Activated gamma-delta T cell treated with anti-CD3 and anti-CD28 coated beads, Interleukin-2, amount 50 U/mL, for 16 hours (primary cell): Measurements from ENCODE around the gene SESN3.
"Not testable (repeated sequence)": the region's sequence is repeated elsewhere in the genome, so short reads cannot be mapped to it uniquely, and the experiment has no call there.

Experiments
- DNase-seq: peaks from one replicate; pipeline ENCODE4 v3.0.0-alpha.2; 2020; ENCODE audit warnings: low read depth

The SESN3 gene

GRCh38 chr11:95218149-95218548, 12.9 kb downstream of the SESN3 start:
- no peak for DNase-seq

DNA sequence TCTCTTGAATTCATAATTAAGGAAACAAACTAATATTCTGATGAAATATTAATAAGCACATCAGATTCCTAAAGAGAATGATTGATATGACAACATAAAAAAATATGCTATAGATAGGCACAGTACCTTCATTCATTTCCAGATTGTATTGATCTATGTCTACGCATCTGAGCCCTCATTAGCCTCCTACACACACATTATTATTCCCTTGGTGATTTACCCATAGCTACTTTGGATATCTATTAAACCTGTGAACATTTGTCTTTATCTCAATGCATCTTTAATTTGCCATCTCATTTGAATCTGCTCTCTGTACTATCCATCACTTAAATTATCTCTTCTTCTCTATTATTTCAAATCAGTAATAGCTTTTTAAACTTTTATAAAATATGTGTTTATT, 18.4 kb downstream of the SESN3 start:
- no peak for DNase-seq

DNA sequence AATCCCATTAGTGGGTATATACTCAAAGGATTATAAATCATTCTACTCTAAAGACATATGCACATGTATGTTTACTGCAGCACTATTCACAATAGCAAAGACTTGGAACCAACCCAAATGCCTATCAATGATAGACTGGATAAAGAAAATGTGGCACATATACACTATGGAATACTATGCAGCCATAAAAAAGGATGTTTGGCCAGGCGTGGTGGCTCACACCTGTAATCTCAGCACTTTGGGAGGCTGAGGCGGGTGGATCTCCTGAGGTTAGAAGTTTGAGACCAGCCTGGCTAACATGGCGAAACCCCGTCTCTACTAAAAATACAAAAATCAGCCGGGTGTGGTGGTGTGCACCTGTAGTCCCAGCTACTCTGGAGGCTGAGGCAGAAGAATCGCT, 21.5 kb downstream of the SESN3 start:
- not testable (repeated sequence) for DNase-seq

GRCh38 chr11:95200781-95201457, 30.1 kb downstream of the SESN3 start:
- no peak for DNase-seq

GRCh38 chr11:95195831-95196230, 35.2 kb downstream of the SESN3 start:
- no peak for DNase-seq

DNA sequence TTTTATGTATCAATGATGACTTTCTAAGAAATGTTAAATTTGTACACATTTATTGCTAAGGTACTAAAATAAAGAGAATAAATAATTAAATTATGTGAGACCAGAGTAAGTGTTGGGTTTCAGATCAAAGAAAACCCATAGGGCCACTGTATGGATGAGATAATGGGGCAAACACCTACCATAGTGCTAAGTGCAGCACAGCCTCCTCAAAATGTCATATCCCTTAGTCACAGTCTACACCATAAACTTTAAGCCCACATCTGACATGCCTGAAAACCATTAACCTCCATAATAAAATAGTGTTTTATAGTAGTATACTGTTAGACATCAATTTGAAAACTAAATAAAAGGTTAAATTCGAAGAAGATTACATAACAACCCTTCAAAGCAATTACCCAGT, 37.5 kb downstream of the SESN3 start:
- no peak for DNase-seq

DNA sequence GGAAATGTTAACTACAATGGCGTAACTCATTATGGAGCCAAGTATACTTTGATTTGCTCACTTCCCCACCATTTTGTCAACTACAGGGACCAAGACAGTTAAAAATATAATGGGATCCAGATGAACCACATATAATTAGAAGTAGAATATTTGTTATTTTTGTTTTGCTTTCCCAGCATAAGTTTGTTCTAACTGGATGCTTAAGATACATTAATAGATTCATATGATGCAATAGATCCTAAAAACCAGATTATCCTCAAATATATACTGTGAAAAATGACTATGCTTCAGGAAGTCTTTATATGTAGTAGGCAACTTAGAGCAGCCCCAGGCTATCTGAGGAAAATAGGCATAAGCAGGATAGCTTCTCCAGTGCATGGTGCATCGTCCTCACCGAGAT, 38.3 kb downstream of the SESN3 start:
- DNase-seq: no peak

DNA sequence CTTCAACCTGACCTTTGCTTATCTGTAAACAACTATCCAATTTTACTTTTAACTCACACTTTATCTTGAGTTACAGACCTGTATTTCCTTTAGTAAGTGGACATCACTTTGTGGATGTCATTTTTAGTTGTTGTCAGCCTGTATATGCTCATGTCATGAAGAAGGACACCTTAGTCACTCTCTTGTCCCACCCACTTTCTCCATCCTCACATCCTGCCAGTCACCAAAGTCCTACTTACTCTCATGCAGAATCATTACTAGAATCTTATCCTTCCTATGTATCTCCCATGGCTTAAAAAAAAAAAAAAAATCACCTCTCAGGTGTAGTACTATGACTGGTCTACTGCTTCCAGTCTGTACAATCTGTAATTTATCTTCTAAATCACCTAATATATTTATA, 43.3 kb downstream of the SESN3 start:
- DNase-seq: no peak

DNA sequence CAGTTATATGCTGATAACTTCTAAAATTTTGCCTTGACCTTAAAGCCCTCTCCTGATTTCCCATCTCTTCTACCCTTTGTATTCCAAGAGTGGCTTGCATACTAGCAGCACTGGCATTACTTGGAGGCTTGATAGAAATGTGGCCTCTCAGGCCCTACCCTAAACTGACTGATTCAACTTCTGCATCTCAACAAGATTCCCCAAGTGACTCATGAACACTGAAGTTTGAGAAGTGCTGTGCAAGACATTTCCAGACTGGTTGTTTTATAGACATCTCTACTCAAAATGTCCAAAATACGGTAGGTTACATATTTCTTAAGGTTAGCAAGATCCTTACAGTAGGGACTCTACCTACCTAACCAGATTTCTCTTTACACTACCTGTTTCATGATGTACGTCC, 48.6 kb downstream of the SESN3 start:
- no peak for DNase-seq

- DNase-seq: no peak
Observed at GRCh38 chr11:95175818-95176380, 55.1 kb downstream of the SESN3 start.

DNA sequence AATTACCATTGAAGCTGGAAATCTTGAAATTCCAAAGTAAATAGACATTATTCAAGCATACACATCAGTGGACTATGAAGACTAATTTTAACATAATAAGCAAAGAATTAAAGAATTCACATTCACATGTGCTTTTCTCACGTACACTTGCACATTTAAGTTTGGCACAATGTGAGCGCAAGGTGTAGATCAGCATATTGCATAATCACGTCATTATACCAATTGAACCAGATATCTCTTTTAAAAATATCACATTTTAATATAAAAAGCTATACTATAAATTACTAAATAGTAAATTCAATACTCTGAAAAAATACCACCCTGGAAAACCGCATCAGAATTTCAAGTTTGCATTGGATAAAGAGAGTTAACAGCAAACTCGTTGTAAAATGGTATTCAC, 60.7 kb downstream of the SESN3 start:
- no peak for DNase-seq

DNA sequence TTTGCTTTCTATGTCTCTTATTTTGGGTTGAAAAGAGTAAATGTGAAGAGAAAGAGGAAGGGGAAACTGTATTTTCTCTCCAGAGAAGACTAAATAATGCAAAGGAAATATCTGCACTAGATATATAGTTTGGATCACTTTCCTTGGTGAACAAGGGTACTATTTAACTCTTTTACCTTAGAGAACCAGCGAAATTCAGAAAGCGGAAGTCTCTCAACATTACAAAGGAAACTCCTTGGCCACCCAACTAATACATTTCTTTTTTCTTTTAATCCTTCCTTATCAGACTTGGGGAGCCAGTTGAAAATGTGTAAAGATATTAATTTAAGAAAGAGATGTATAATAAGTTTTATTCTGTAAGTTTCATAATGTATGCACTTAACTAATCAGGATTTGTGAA, 64.2 kb downstream of the SESN3 start:
- no peak for DNase-seq

DNA sequence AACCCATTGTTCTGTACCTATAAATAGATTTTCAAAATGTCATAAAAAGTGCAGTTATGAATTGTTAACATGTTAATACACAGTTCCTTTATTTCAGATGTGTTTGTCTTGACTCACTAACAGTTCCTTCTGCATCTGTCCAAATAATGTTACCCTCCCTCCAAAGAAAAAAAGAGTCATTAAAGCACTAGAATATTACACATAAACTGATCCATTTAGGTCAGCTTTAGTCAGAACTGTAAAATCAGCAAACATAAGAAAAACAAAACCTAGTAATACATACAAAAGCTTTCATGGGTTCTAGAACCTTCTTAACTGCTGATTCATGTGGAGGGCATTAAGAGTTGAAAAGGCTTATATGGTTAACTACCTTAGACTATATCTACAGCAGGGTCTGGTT, 65.4 kb downstream of the SESN3 start:
- DNase-seq: no peak

DNA sequence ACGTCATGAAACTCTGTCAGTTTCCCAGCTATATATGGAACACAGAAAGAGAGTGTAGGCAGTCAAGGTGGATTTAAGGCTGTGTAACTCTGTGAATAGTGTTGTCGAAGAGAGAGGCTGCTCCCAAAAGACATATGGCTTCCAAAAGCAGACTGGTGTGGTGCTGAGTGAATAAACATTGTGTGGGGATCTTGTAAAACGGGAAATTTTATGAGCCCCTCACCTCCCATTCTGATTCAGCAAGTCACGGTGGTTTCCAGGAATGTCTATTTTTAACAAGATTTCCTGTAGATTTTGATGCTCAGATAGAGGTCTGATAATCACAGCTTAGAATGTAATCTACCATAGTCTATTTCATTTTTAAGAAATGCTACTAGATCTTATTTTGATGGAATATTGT, 67.9 kb downstream of the SESN3 start:
- DNase-seq: no peak

GRCh38 chr11:95161248-95161647, 69.8 kb downstream of the SESN3 start:
- DNase-seq: no peak

- no peak for DNase-seq
Observed at GRCh38 chr11:95157824-95158223, 73.2 kb downstream of the SESN3 start.

DNA sequence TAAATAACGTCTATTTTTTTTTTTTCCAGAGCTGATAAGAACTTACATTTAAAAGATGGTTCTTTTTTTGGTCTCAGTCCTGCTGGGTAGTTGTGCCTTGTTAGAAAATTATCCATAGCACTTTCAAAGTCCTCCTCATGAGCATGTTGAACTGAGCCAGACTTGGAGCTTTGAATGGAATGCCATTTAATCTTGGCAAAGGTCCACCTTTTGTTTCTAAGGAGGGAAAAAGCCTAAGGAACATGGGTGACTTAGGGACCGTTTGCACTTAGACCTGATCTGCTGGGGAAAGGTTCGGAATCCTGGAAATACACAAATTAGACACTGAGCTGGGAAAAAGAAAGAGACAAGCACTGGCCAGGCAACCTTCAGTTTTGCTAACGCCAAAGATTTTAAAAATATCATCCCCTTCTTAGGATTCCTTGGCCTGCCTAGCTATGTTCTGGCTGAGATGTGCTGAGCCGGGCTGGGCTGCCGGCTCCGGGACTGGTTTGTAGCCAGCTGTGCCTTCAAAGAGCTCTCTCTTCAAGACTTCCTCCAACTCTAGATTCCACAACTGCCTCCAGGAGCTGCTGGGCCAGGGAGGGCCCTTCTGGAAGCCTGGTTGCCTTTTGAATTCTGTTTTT, 74.0 kb downstream of the SESN3 start:
- DNase-seq: no peak

GRCh38 chr11:95156133-95156721, 74.8 kb downstream of the SESN3 start:
- no peak for DNase-seq

DNA sequence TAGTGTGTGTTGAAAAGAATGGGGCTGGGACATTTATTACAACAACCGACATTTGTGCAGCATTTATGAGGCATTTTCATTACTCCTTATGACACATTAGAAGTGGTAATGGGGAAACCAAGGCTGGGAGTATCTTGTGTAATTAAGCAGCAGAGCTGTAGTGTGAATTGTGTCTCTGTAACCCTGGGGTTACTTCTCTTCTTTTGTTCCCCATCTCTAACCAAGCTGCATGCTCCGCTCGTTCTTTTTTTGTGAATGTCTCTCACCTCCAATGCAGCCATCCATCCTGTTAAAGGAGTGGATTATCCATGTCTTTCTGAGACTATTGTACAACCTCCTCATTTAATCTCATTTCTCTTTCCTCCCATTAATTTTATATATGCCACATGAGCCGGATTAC, 75.6 kb downstream of the SESN3 start:
- no peak for DNase-seq

DNA sequence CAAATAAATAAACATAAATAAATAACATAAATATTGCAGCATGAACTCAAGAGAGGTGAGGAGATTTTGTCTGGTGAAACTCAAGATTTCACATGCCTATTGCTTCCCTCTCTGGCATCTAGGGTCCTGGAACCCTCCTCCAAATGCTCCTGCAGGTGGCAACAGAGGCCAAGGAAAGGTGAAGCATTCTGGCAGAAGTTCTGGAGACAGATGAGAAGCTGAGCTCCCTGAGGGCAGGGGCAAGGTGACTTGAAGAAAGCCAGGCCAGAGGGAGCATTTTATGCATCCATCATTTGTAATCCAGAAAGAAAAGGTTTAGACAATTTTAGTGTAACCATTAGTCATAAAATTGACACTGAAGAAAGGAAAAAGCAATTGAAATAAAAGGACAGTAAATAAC, 76.5 kb downstream of the SESN3 start:
- no peak for DNase-seq

- no peak for DNase-seq
Observed at GRCh38 chr11:95153857-95154246, 77.2 kb downstream of the SESN3 start.

- DNase-seq: no peak
Observed at GRCh38 chr11:95152876-95153856, 77.8 kb downstream of the SESN3 start.
